ENCODE data around the gene ACBD5.

DNA sequence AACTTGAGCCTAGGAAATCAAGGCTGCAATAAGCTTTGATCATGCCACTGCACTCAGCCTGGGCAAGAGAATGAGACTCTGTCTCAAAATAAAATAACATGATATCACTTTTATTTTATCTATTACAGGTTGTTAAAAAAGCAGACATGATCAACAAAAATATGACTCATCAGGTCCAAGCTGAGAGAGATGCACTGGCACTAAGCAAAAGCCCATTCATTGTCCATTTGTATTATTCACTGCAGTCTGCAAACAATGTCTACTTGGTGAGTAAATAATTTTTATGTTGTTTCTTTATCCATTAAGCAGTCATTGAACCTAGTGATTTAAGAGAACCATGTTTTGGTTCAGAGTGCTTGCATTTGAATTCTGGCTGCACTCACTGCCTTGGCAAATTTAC, 82.2 kb downstream of the ACBD5 start:
- TF ChIP-seq, protein P1, sequence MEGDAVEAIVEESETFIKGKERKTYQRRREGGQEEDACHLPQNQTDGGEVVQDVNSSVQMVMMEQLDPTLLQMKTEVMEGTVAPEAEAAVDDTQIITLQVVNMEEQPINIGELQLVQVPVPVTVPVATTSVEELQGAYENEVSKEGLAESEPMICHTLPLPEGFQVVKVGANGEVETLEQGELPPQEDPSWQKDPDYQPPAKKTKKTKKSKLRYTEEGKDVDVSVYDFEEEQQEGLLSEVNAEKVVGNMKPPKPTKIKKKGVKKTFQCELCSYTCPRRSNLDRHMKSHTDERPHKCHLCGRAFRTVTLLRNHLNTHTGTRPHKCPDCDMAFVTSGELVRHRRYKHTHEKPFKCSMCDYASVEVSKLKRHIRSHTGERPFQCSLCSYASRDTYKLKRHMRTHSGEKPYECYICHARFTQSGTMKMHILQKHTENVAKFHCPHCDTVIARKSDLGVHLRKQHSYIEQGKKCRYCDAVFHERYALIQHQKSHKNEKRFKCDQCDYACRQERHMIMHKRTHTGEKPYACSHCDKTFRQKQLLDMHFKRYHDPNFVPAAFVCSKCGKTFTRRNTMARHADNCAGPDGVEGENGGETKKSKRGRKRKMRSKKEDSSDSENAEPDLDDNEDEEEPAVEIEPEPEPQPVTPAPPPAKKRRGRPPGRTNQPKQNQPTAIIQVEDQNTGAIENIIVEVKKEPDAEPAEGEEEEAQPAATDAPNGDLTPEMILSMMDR (IDR thresholded peaks at IDR 0.05), result no peak
- TF ChIP-seq POLR2A (IDR thresholded peaks at IDR 0.05), result no peak
